H9 (cell line): ENCODE results near the gene CACNA1H. TPM values are rescaled to one million over a fixed set of nuclear protein-coding genes. Genes with fewer than 3 reads are reported as not detected.
"Not testable (repeated sequence)": the region's sequence is repeated elsewhere in the genome, so short reads cannot be mapped to it uniquely, and the experiment has no call there.

Experiments
- DNase-seq: peaks from one replicate; pipeline ENCODE4 v3.0.0-alpha.2; 2017
- H2AFZ ChIP-seq: one replicate; pipeline ENCODE4 v1.6.1; 2013; ENCODE audit warnings: mild to moderate bottlenecking, low read length, control low read depth, moderate library complexity
- H2AK5ac ChIP-seq: 2 replicates; pipeline ENCODE4 v1.6.1; 2013; ENCODE audit warnings: low read length, control low read depth, mixed read lengths; ENCODE audit not compliant: insufficient read length
- H2BK120ac ChIP-seq: one replicate; pipeline ENCODE4 v1.6.1; 2013; ENCODE audit warnings: low read depth, mild to moderate bottlenecking, low read length, control low read depth, inconsistent platforms; ENCODE audit not compliant: poor library complexity, severe bottlenecking
- H2BK12ac ChIP-seq: 2 replicates; pipeline ENCODE4 v1.6.1; 2013; ENCODE audit warnings: low read length, control low read depth, mixed read lengths, low read depth; ENCODE audit not compliant: insufficient read length
- H2BK15ac ChIP-seq: 2 replicates; pipeline ENCODE4 v1.6.1; 2013; ENCODE audit warnings: low read depth, low read length, control low read depth
- H2BK20ac ChIP-seq: one replicate; pipeline ENCODE4 v1.6.1; 2013; ENCODE audit warnings: low read depth, mild to moderate bottlenecking, low read length, control low read depth, inconsistent platforms; ENCODE audit not compliant: poor library complexity, severe bottlenecking
- H2BK5ac ChIP-seq: 2 replicates; pipeline ENCODE4 v1.6.1; 2013; ENCODE audit warnings: low read length, control low read depth, mixed read lengths; ENCODE audit not compliant: insufficient read length
- H3K14ac ChIP-seq: 2 replicates; pipeline ENCODE4 v1.6.1; 2013; ENCODE audit warnings: low read length, control low read depth; ENCODE audit not compliant: insufficient read depth
- H3K18ac ChIP-seq: 2 replicates; pipeline ENCODE4 v1.6.1; 2013; ENCODE audit warnings: low read depth, mild to moderate bottlenecking, mixed read lengths, low read length, control low read depth; ENCODE audit not compliant: insufficient read length
- H3K23ac ChIP-seq: 2 replicates; pipeline ENCODE4 v1.6.1; 2013; ENCODE audit warnings: low read length, control low read depth, mixed read lengths, low read depth; ENCODE audit not compliant: insufficient read length
- H3K23me2 ChIP-seq: 2 replicates; pipeline ENCODE4 v1.6.1; 2013; ENCODE audit warnings: low read depth, mild to moderate bottlenecking, mixed read lengths, low read length, control low read depth; ENCODE audit not compliant: insufficient read length, poor library complexity, severe bottlenecking
- H3K27ac ChIP-seq: 2 replicates; pipeline ENCODE4 v1.5.1; 2013; ENCODE audit warnings: low read length, control low read depth, mixed read lengths, low read depth; ENCODE audit not compliant: insufficient read length
- H3K27me3 ChIP-seq: 2 replicates; pipeline ENCODE4 v1.6.1; 2013; ENCODE audit warnings: low read length, control low read depth, inconsistent platforms; ENCODE audit not compliant: insufficient read depth
- H3K4ac ChIP-seq: 2 replicates; pipeline ENCODE4 v1.6.1; 2013; ENCODE audit warnings: low read depth, mild to moderate bottlenecking, control low read depth, inconsistent platforms, low read length, moderate library complexity
- H3K4me1 ChIP-seq: 2 replicates; pipeline ENCODE4 v1.6.1; 2013; ENCODE audit warnings: low read length, control low read depth, inconsistent platforms; ENCODE audit not compliant: insufficient read depth
- H3K4me2 ChIP-seq: 2 replicates; pipeline ENCODE4 v1.6.1; 2013; ENCODE audit warnings: low read length, control low read depth, mixed read lengths; ENCODE audit not compliant: insufficient read length, insufficient read depth
- H3K56ac ChIP-seq: 2 replicates; pipeline ENCODE4 v1.6.1; 2013; ENCODE audit warnings: low read depth, mild to moderate bottlenecking, mixed read lengths, low read length, control low read depth; ENCODE audit not compliant: insufficient read length
- H3K79me1 ChIP-seq: 2 replicates; pipeline ENCODE4 v1.6.1; 2013; ENCODE audit warnings: low read depth, mild to moderate bottlenecking, moderate library complexity, low read length, control low read depth, inconsistent platforms; ENCODE audit not compliant: insufficient read depth, poor library complexity, severe bottlenecking
- H3K79me2 ChIP-seq: 2 replicates; pipeline ENCODE4 v1.6.1; 2013; ENCODE audit warnings: low read length, control low read depth, inconsistent platforms; ENCODE audit not compliant: insufficient read depth
- H3K9ac ChIP-seq: 2 replicates; pipeline ENCODE4 v1.6.1; 2013; ENCODE audit warnings: low read length, control low read depth, mixed read lengths; ENCODE audit not compliant: insufficient read length; ENCODE audit errors: extremely low read depth
- H3K9me3 ChIP-seq: one replicate; pipeline ENCODE4 v1.6.1; 2013; ENCODE audit warnings: low read depth, low read length, inconsistent platforms; ENCODE audit not compliant: control insufficient read depth
- H3T11ph ChIP-seq: one replicate; pipeline ENCODE4 v1.6.1; 2013; ENCODE audit warnings: mild to moderate bottlenecking, low read length, control low read depth, inconsistent platforms
- H4K20me1 ChIP-seq: one replicate; pipeline ENCODE4 v1.6.1; 2013; ENCODE audit not compliant: control insufficient read depth, insufficient read length, insufficient read depth
- H4K5ac ChIP-seq: 2 replicates; pipeline ENCODE4 v1.6.1; 2013; ENCODE audit warnings: low read depth, mild to moderate bottlenecking, mixed read lengths, low read length, control low read depth; ENCODE audit not compliant: insufficient read length
- H4K8ac ChIP-seq: replicated peaks from 2 replicates; pipeline ENCODE4 v1.6.1; 2013; ENCODE audit warnings: low read length, control low read depth, mixed read lengths, low read depth; ENCODE audit not compliant: insufficient read length
- H4K91ac ChIP-seq: 2 replicates; pipeline ENCODE4 v1.6.1; 2013; ENCODE audit warnings: low read depth, mild to moderate bottlenecking, moderate library complexity, mixed read lengths, low read length, control low read depth; ENCODE audit not compliant: insufficient read length
- H3K27ac Mint-ChIP-seq, 3 experiments: 2 replicates in 2 of 3; 3 replicates in 1 of 3; pipeline ENCODE4 v1.8.0; 2020 to 2021; ENCODE audit warnings: mixed read lengths in 3 of 3, mild to moderate bottlenecking in 1 of 3, moderate library complexity in 1 of 3
- H3K27me3 Mint-ChIP-seq: 2 replicates; pipeline ENCODE4 v1.8.0; 2021; ENCODE audit warnings: low read depth, mild to moderate bottlenecking, moderate library complexity, mixed read lengths
- H3K36me3 Mint-ChIP-seq, 3 experiments: 2 replicates in 2 of 3; 3 replicates in 1 of 3; pipeline ENCODE4 v1.8.0; 2020 to 2021; ENCODE audit warnings: low read depth in 3 of 3, mixed read lengths in 3 of 3; ENCODE audit not compliant: insufficient read depth in 1 of 3
- H3K4me1 Mint-ChIP-seq, 2 experiments: 2 replicates each; pipeline ENCODE4 v1.8.0; 2020; ENCODE audit warnings: mixed read lengths in 2 of 2
- H3K4me3 Mint-ChIP-seq, 2 experiments: 2 replicates in 1 of 2; 3 replicates in 1 of 2; pipeline ENCODE4 v1.8.0; 2020 to 2021; ENCODE audit warnings: mild to moderate bottlenecking in 2 of 2, mixed read lengths in 2 of 2, moderate library complexity in 1 of 2
- H3K9me3 Mint-ChIP-seq, 2 experiments: 2 replicates in 1 of 2; 3 replicates in 1 of 2; pipeline ENCODE4 v1.8.0; 2020; ENCODE audit warnings: mild to moderate bottlenecking in 2 of 2, mixed read lengths in 2 of 2, moderate library complexity in 1 of 2
- WGBS: extraction: QIAGEN DNeasy Blood & Tissue Kit; methylation state at CpG from one replicate; pipeline ENCODE4 v1.1.7; 2013; ENCODE audit warnings: missing lambda C conversion rate, low lambda C conversion rate, mixed read lengths; ENCODE audit not compliant: insufficient read length; ENCODE audit errors: extremely low coverage; 5-methylcytosine and 5-hydroxymethylcytosine counted together
- total RNA-seq: library from RNA; stranded (reverse); gene quantifications from 2 replicates; pipeline ENCODE4 v1.2.1, GENCODE V29; 2021

The CACNA1H gene
- total RNA-seq, 1 experiment from 2014 or later, result 43.3 TPM

DNA sequence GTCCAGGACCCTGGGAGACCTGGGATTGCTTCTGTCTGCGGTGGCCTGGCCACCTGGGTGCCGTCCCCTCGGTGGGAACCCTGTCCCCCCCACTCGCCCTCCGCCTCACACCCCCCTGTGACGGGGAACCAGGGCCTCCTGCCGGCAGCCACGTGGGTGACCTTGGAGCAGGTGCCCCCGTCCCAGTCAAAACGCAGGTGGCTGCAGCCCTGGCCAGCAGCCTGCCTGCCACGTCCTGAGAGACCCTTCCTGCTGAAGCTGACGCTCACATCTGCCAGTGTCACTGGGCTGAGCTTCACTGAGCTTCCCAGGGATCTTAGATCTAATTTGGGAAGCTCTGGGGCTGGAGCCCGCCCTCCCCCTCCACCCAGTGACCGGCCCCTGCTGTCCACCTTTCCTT lies 73.8 kb downstream of the CACNA1H start:
- H3K4me1 Mint-ChIP-seq, H3T11ph ChIP-seq, H2BK120ac ChIP-seq, H3K79me1 ChIP-seq, H2AK5ac ChIP-seq, H2AFZ ChIP-seq, H3K56ac ChIP-seq, H2BK15ac ChIP-seq, H2BK5ac ChIP-seq, H3K27me3 ChIP-seq, H3K9me3 Mint-ChIP-seq, H3K14ac ChIP-seq, DNase-seq, H3K36me3 Mint-ChIP-seq, H2BK20ac ChIP-seq, H3K23ac ChIP-seq, H4K20me1 ChIP-seq, H3K9me3 ChIP-seq, H3K18ac ChIP-seq, H3K79me2 ChIP-seq, H4K91ac ChIP-seq, H4K5ac ChIP-seq, H3K9ac ChIP-seq, H3K27ac ChIP-seq, H3K4ac ChIP-seq, H3K23me2 ChIP-seq, H3K4me2 ChIP-seq, H3K4me3 Mint-ChIP-seq, H3K27ac Mint-ChIP-seq, H2BK12ac ChIP-seq, H3K4me1 ChIP-seq, H4K8ac ChIP-seq: not testable (repeated sequence)
- peaks cover 17% of the 10 kb centered on the region for H3K27me3 Mint-ChIP-seq
- no CpG with 5 or more reads among the region's 14 CpGs for WGBS

GRCh38 chr16:1228227-1228626 lies 75.3 kb downstream of the CACNA1H start:
- H3T11ph ChIP-seq, H2BK5ac ChIP-seq, H3K79me2 ChIP-seq, H3K23me2 ChIP-seq, H3K56ac ChIP-seq, H3K23ac ChIP-seq, H3K79me1 ChIP-seq, H2BK12ac ChIP-seq, H3K18ac ChIP-seq, H3K27ac ChIP-seq, H4K5ac ChIP-seq, H3K4me1 ChIP-seq, H4K8ac ChIP-seq, H2BK20ac ChIP-seq, H3K4me1 Mint-ChIP-seq, H3K4ac ChIP-seq, H3K9me3 Mint-ChIP-seq, H3K27me3 ChIP-seq, H4K20me1 ChIP-seq, H2BK15ac ChIP-seq, H2BK120ac ChIP-seq, H4K91ac ChIP-seq, DNase-seq, H3K4me3 Mint-ChIP-seq, H3K4me2 ChIP-seq, H2AFZ ChIP-seq, H3K36me3 Mint-ChIP-seq, H2AK5ac ChIP-seq, H3K14ac ChIP-seq, H3K9me3 ChIP-seq, H3K27ac Mint-ChIP-seq, H3K9ac ChIP-seq: not testable (repeated sequence)
- H3K27me3 Mint-ChIP-seq, result peaks cover 17% of the 10 kb centered on the region
- no CpG with 5 or more reads among the region's 7 CpGs for WGBS
